Nephron (organoid): ENCODE measurements around the gene SUPT20HL2.

Experiments
- H3K27ac Mint-ChIP-seq, 3 experiments: 2 replicates each; pipeline ENCODE4 v1.8.0; 2020; ENCODE audit warnings: mixed read lengths in 3 of 3, mild to moderate bottlenecking in 2 of 3, moderate library complexity in 1 of 3
- H3K27me3 Mint-ChIP-seq: 2 replicates; pipeline ENCODE4 v1.8.0; 2021; ENCODE audit warnings: low read depth, mild to moderate bottlenecking, moderate library complexity, mixed read lengths
- H3K36me3 Mint-ChIP-seq: 2 replicates; pipeline ENCODE4 v1.8.0; 2020; ENCODE audit warnings: low read depth, mixed read lengths
- H3K4me1 Mint-ChIP-seq: 2 replicates; pipeline ENCODE4 v1.8.0; 2020; ENCODE audit warnings: mixed read lengths
- H3K4me3 Mint-ChIP-seq, 3 experiments: 2 replicates each; pipeline ENCODE4 v1.8.0; 2020; ENCODE audit warnings: mild to moderate bottlenecking in 3 of 3, mixed read lengths in 3 of 3, moderate library complexity in 2 of 3
- H3K9me3 Mint-ChIP-seq: 2 replicates; pipeline ENCODE4 v1.8.0; 2020; ENCODE audit warnings: mixed read lengths
- CTCF ChIP-seq, 3 experiments: fragments of 200-600 bp; sonication (generic); IDR thresholded peaks; one replicate each; pipeline ENCODE4 v1.5.0; 2021; ENCODE audit warnings: antibody characterized with exemption in 3 of 3; ENCODE audit not compliant: unreplicated experiment in 3 of 3

The SUPT20HL2 gene

GRCh38 chrX:24301806-24302205 is 12.1 kb downstream of the SUPT20HL2 start:
- no peaks in the 10 kb centered on the region for H3K27me3 Mint-ChIP-seq
- peaks cover 44% of the 10 kb centered on the region for H3K4me1 Mint-ChIP-seq
- H3K9me3 Mint-ChIP-seq: no peaks in the 10 kb centered on the region
- peak overlapping the region in 2 of 3 experiments; percentile 22 to 59 for H3K27ac Mint-ChIP-seq
- TF ChIP-seq CTCF (IDR thresholded peaks at IDR 0.05; ENCODE audit: unreplicated experiment in 3 of 3): no peak
- H3K4me3 Mint-ChIP-seq: no peak overlapping the region
- no peaks in the 10 kb centered on the region for H3K36me3 Mint-ChIP-seq

DNA sequence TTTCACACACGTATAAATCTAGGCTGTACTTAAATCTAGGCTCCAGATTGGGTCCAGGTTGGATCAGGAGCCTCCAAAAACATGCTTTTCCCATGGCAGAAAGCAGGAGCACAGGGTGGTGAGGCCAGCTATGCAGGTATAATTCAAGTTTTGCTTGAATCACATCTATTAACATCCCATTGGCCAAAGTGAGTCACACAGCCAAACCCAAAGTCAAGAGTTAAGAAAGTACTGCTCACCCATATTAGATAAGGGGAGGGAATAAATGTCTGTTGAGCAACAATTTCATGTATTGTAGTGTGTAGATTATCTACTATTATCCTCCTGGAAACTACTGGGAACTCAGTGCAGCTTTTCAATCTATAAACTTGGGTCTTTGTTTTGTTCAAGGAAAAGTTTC is 12.8 kb downstream of the SUPT20HL2 start:
- H3K4me3 Mint-ChIP-seq: no peak overlapping the region
- TF ChIP-seq CTCF (IDR thresholded peaks at IDR 0.05; ENCODE audit: unreplicated experiment in 3 of 3): no peak
- no peaks in the 10 kb centered on the region for H3K27me3 Mint-ChIP-seq
- H3K4me1 Mint-ChIP-seq: peaks cover 37% of the 10 kb centered on the region
- no peaks in the 10 kb centered on the region for H3K36me3 Mint-ChIP-seq
- no peaks in the 10 kb centered on the region for H3K9me3 Mint-ChIP-seq
- H3K27ac Mint-ChIP-seq: peak overlapping the region in 1 of 3 experiments; percentile 59

DNA sequence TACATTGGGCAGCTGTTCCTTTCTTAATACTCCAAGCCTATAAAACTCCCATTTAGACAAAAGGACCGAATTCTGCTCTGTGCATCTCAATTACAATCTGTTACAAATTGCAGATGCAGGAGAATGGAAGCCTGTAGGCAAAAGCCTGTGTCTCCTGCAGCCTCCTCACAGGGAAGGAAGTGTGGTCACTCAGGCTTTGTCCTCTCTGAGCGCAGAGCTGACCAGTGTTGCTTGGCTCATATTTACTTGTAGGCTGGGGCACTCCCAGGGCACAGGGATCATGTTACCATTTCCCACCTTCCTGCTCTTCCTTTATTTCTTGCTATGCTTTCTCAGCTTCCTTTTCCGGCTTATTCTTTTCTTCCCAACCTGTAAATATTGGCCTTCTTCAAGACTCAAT is 15.7 kb downstream of the SUPT20HL2 start:
- Mint-ChIP-seq H3K4me3 (no peak overlapping the region), H3K27ac (peak overlapping the region; percentile 27 to 68 (median 42)), H3K9me3 (no peaks in the 10 kb centered on the region), H3K27me3 (peaks cover 3% of the 10 kb centered on the region), H3K4me1 (peaks cover 30% of the 10 kb centered on the region), H3K36me3 (no peaks in the 10 kb centered on the region)
- TF ChIP-seq CTCF (IDR thresholded peaks at IDR 0.05; ENCODE audit: unreplicated experiment in 3 of 3): no peak

GRCh38 chrX:24294619-24295018 is 19.2 kb downstream of the SUPT20HL2 start:
- H3K36me3 Mint-ChIP-seq: no peaks in the 10 kb centered on the region
- peaks cover 3% of the 10 kb centered on the region for H3K27me3 Mint-ChIP-seq
- peak in 2 of 3 experiments; percentile 22 to 29 for TF ChIP-seq CTCF (IDR thresholded peaks at IDR 0.05; ENCODE audit: unreplicated experiment in 3 of 3)
- no peaks in the 10 kb centered on the region for H3K9me3 Mint-ChIP-seq
- H3K4me3 Mint-ChIP-seq: no peak overlapping the region
- peaks cover 47% of the 10 kb centered on the region for H3K4me1 Mint-ChIP-seq
- H3K27ac Mint-ChIP-seq: peak overlapping the region in 2 of 3 experiments; percentile 80 to 84

DNA sequence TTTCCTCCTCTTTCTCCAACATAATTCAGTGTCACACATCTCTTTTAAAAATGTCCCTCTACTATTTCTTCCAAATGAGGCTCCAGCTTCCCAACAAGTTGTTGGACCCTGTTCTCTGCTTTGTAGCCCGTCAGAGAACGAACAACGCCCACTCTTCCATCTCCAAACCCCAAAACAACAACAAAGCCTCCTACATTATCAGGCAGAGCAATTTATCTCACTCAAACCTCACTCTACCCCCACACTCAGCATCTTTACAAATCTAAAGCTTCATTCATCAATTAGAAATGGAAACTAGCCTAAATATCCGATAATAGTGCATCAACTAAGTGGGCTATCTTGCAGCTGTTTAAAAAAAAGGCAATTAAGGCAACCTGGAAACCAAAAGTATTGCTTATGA is 20.5 kb downstream of the SUPT20HL2 start:
- no peaks in the 10 kb centered on the region for H3K36me3 Mint-ChIP-seq
- H3K27ac Mint-ChIP-seq: peak overlapping the region; percentile 50 to 92 (median 89)
- H3K9me3 Mint-ChIP-seq: no peaks in the 10 kb centered on the region
- no peak for TF ChIP-seq CTCF (IDR thresholded peaks at IDR 0.05; ENCODE audit: unreplicated experiment in 3 of 3)
- H3K27me3 Mint-ChIP-seq: peaks cover 3% of the 10 kb centered on the region
- peak overlapping the region in 1 of 3 experiments; percentile 4 for H3K4me3 Mint-ChIP-seq
- peaks cover 42% of the 10 kb centered on the region for H3K4me1 Mint-ChIP-seq

DNA sequence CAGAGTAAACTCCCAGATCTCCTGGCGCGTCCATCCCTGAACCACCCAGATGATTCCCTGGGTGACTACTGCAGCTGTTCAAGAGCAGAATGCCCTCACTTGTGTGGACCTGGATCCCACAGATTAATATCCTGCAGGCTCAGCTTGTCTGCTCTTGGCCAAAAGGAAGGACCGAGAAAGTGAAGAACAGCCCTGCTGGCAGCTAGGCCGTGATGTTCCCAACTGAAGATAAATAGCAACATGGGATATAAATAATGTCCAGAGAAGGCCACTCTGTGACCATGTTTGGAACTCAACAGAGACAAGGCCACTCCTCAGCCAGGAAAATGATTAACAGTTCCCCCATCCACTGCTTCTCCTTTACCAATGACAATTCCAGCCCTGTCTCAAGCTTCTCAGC is 21.5 kb downstream of the SUPT20HL2 start:
- H3K36me3 Mint-ChIP-seq: no peaks in the 10 kb centered on the region
- peaks cover 3% of the 10 kb centered on the region for H3K27me3 Mint-ChIP-seq
- no peaks in the 10 kb centered on the region for H3K9me3 Mint-ChIP-seq
- TF ChIP-seq CTCF (IDR thresholded peaks at IDR 0.05; ENCODE audit: unreplicated experiment in 3 of 3): no peak
- H3K4me3 Mint-ChIP-seq: no peak overlapping the region
- peak overlapping the region; percentile 82 to 97 (median 92) for H3K27ac Mint-ChIP-seq
- peaks cover 42% of the 10 kb centered on the region for H3K4me1 Mint-ChIP-seq
